ENCODE data around the gene ENAM. TPM values are rescaled to one million over a fixed set of nuclear protein-coding genes. Genes with fewer than 3 reads are reported as not detected.

The ENAM gene
- total RNA-seq, 1 donor from 2014 or later = 0.05 TPM

GRCh38 chr4:70624226-70624793 lies 4.2 kb upstream of the ENAM start:
- H3K9me3 Mint-ChIP-seq (ENCODE audit: low read depth) = peaks cover 2% of the 10 kb centered on the region
- no peak overlapping the region for H3K4me3 Mint-ChIP-seq (ENCODE audit: low read depth)
- H3K27ac Mint-ChIP-seq = no peak overlapping the region
- H3K4me1 Mint-ChIP-seq (ENCODE audit: low read depth) = peaks cover 5% of the 10 kb centered on the region
- DNase-seq (ENCODE audit: low spot score, unreplicated experiment) = no peak
- no peaks in the 10 kb centered on the region for H3K36me3 Mint-ChIP-seq (ENCODE audit: insufficient read depth)
- no peaks in the 10 kb centered on the region for H3K27me3 Mint-ChIP-seq
- no peak for TF ChIP-seq CTCF (IDR thresholded peaks at IDR 0.05; ENCODE audit: unreplicated experiment)

- H3K27me3 Mint-ChIP-seq = no peaks in the 10 kb centered on the region
- H3K9me3 Mint-ChIP-seq (ENCODE audit: low read depth) = peaks cover 2% of the 10 kb centered on the region
- TF ChIP-seq CTCF (IDR thresholded peaks at IDR 0.05; ENCODE audit: unreplicated experiment) = no peak
- H3K27ac Mint-ChIP-seq = no peak overlapping the region
- no peaks in the 10 kb centered on the region for H3K36me3 Mint-ChIP-seq (ENCODE audit: insufficient read depth)
- no peak overlapping the region for H3K4me3 Mint-ChIP-seq (ENCODE audit: low read depth)
- peaks cover 7% of the 10 kb centered on the region for H3K4me1 Mint-ChIP-seq (ENCODE audit: low read depth)
- no peak for DNase-seq (ENCODE audit: low spot score, unreplicated experiment)
These were observed 924 bp upstream of the ENAM start for GRCh38 chr4:70627620-70628019.

- H3K36me3 Mint-ChIP-seq (ENCODE audit: insufficient read depth) = no peaks in the 10 kb centered on the region
- H3K4me3 Mint-ChIP-seq (ENCODE audit: low read depth) = no peak overlapping the region
- H3K9me3 Mint-ChIP-seq (ENCODE audit: low read depth) = peaks cover 2% of the 10 kb centered on the region
- no peaks in the 10 kb centered on the region for H3K27me3 Mint-ChIP-seq
- no peak overlapping the region for H3K27ac Mint-ChIP-seq
- peaks cover 6% of the 10 kb centered on the region for H3K4me1 Mint-ChIP-seq (ENCODE audit: low read depth)
- no peak for TF ChIP-seq CTCF (IDR thresholded peaks at IDR 0.05; ENCODE audit: unreplicated experiment)
- DNase-seq (ENCODE audit: low spot score, unreplicated experiment) = no peak
These were observed 1.0 kb downstream of the ENAM start for GRCh38 chr4:70629469-70630090.

- Mint-ChIP-seq H3K4me3 (ENCODE audit: low read depth) (no peak overlapping the region), H3K27me3 (no peaks in the 10 kb centered on the region), H3K36me3 (ENCODE audit: insufficient read depth) (no peaks in the 10 kb centered on the region), H3K9me3 (ENCODE audit: low read depth) (peaks cover 2% of the 10 kb centered on the region), H3K4me1 (ENCODE audit: low read depth) (peaks cover 6% of the 10 kb centered on the region), H3K27ac (no peak overlapping the region)
- no peak for DNase-seq (ENCODE audit: low spot score, unreplicated experiment)
- no peak for TF ChIP-seq CTCF (IDR thresholded peaks at IDR 0.05; ENCODE audit: unreplicated experiment)
These were observed 1.6 kb downstream of the ENAM start for GRCh38 chr4:70630162-70630561.

- DNase-seq (ENCODE audit: low spot score, unreplicated experiment) = no peak
- Mint-ChIP-seq H3K36me3 (ENCODE audit: insufficient read depth) (no peaks in the 10 kb centered on the region), H3K27ac (no peak overlapping the region), H3K27me3 (no peaks in the 10 kb centered on the region), H3K4me1 (ENCODE audit: low read depth) (peaks cover 3% of the 10 kb centered on the region), H3K9me3 (ENCODE audit: low read depth) (no peaks in the 10 kb centered on the region), H3K4me3 (ENCODE audit: low read depth) (no peak overlapping the region)
- no peak for TF ChIP-seq CTCF (IDR thresholded peaks at IDR 0.05; ENCODE audit: unreplicated experiment)
These were observed 3.5 kb downstream of the ENAM start for GRCh38 chr4:70632028-70632427.

Data from progenitor cell of endocrine pancreas (in vitro differentiated cells).